Measurements from ENCODE around the gene KRTAP10-4.
"Not testable (repeated sequence)": the region's sequence is repeated elsewhere in the genome, so short reads cannot be mapped to it uniquely, and the experiment has no call there.

KRTAP10-4 gene

DNA sequence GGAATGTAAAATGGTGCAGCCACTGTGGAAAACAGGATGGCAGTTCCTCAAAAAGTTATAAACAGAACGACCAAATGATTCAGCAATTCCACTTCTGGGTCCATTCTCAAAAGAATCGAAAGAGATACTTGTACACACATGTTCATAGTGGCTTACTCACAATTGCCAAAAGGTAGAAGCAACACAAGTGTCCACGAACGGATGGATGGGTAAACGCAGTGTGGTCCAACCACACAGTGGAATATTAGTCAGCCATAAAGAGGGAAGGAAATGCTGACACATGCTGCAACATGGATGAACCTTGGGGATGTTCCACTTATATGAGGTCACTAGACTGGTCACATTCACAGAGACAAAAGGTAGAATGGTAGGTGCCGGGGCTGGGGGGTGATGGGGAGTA is 38.8 kb upstream of the KRTAP10-4 start:
- no peak for DNase-seq

DNA sequence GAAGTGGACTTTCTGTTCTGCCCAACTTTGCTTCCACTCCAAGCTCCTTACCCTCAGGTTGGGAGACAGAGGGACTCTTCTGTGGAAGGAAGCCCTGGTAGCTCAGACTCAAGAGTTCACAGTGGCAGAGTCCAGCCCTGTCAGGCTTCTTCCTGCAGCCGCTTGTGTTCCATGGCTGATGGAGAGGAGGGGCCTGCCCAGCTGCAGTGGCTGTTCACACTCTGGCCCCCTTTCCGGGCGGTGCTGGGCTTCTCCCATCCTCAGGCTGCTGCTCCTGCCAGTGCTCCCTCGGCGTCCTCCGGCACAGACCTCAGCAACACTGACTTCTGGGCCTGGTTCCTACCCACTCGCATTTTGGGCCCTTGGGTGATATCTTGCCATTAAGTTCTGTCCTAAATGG is 37.6 kb upstream of the KRTAP10-4 start:
- no peak for DNase-seq

GRCh38 chr21:44537930-44538911 is 35.3 kb upstream of the KRTAP10-4 start:
- no peak for DNase-seq

DNA sequence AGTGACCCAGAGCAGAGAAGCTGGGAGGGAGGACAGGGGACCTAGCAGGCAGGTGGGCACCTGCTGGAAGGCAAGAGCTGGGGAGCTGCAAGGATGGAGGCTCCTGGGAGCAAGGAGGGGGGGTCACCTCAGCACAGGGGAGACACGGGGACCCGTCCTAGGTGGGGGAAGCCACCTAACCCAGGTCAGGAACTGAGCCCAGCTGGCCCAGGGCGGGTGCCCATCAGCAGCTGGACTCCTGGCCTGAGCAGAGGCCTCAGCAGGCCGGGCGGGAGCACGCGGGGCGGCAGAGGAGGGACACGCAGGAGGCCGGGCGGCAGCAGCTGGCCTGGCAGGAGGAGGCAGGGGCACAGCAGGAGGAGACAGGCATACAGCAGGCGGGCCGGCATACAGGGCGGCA is 34.5 kb upstream of the KRTAP10-4 start:
- no peak for DNase-seq

GRCh38 chr21:44539991-44540666 is 33.4 kb upstream of the KRTAP10-4 start, which contains the start of gene KRTAP10-1:
Gene KRTAP10-1 (minus strand): TSS chr21:44540195. CDS start chr21:44540150, 45 bp downstream.
- no peak for DNase-seq

DNA sequence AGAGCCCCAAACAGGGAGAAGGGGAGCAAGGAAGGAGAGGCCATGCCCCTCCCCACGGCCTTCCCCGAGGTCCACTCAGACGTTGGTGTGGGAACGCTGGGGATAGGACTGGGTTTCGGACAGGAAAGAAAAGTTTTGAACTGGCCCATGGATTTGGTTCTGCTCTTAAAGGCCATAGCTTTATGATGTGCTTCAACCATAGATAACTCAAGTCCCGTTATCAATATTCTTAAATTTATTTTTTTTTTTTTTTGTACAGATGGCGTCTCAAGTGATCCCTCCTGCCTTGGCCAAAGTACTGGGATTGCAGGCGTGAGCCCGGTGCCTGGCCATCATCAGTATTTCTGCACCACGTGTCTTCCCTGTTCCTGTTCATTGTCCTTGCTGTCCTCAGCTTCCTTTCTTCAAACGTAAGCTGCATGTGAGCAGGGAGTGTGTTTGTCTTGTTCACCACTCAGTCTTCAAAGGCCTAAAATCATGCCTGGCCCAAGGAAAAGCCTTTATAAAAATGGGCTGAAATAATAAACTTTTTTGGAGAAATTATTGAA is 32.7 kb upstream of the KRTAP10-4 start:
- DNase-seq: no peak

GRCh38 chr21:44542716-44543115 is 30.8 kb upstream of the KRTAP10-4 start:
- no peak for DNase-seq

GRCh38 chr21:44544566-44544965 is 29.0 kb upstream of the KRTAP10-4 start:
- no peak for DNase-seq

- no peak for DNase-seq
Measured at GRCh38 chr21:44547656-44548331, 25.7 kb upstream of the KRTAP10-4 start.

DNA sequence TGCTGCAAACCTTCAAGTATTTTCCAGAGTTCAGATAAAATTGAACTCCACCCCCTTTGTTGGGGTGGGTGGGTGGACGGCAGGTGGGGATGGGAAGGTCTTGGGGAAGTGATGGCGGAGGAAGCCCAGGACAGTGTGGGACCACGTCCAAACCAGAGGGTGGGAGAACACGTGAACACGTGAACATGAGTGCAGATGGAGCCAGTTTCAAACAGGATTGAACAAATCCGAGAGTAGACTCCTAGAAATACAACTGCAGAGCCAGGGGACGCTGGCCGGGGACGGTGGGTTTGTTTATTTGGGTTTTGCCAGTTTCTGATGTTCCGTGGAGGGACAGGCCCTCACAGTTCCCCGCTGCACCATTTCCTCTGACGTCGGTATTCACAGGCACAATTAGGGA is 25.1 kb upstream of the KRTAP10-4 start:
- no peak for DNase-seq

DNA sequence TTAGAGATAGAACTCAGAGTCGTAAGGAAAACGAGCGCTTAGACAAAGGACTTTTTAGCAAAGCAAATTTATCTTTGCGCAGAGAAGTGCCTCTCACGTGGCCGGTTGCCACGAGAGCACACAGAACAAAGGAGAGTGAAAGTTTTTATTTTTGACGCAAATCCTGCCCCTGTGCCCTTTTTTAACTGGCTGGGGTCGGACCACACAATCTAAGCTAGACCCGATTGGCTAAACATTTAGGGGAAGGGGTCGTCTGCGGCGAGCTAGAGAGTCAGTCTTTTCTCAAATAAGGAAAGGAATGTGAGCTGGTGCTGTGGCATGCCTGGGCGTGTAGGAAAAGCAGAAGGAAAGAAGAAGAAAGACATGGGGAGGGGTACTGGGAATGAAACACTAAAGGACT is 24.6 kb upstream of the KRTAP10-4 start:
- DNase-seq: no peak

- no peak for DNase-seq
Measured at GRCh38 chr21:44549525-44550211, 23.9 kb upstream of the KRTAP10-4 start.

GRCh38 chr21:44550285-44550684 is 23.2 kb upstream of the KRTAP10-4 start:
- DNase-seq: not testable (repeated sequence)

- DNase-seq: no peak
Measured at GRCh38 chr21:44550807-44551206, 22.7 kb upstream of the KRTAP10-4 start.

DNA sequence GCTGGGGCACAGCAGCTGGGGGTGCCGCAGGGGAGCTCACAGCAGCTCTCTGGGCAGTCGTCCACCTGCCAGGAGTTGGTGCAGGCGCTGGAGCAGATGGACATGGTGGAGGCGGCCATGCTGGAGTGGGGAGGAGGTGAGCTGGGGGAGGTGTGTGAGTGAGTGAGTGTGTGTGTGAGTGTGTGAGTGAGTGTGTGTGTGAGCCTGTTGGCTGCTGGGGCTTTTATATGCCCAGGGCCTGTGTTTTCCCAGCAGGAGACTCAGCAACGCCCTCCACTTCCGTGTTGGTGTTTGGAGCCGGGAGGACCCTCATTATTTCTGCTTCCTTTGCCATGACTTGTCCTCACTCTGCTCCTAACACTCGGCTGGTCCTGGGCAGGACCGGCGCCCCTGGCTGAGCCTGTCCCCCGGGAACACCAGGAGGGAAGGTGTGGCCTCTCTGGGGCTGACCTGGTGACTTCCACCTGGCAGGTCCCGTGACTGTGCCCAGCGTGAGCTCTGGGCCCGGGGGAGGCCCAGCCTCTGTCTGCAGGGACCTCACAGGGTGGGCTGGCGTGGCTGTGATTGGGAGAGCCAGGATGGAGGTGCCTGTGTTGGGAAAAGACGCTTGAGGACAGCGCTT is 22.1 kb upstream of the KRTAP10-4 start, which contains the start of gene KRTAP10-2:
Gene KRTAP10-2 (minus strand): TSS at position 166 of the 622 bp plus-strand sequence. CDS start 47 bp downstream, at position 119.
- DNase-seq: peak; percentile 47

- no peak for DNase-seq
Measured at GRCh38 chr21:44552136-44552535, 21.4 kb upstream of the KRTAP10-4 start.

- no peak for DNase-seq
Measured at GRCh38 chr21:44552681-44553080, 20.8 kb upstream of the KRTAP10-4 start.

DNA sequence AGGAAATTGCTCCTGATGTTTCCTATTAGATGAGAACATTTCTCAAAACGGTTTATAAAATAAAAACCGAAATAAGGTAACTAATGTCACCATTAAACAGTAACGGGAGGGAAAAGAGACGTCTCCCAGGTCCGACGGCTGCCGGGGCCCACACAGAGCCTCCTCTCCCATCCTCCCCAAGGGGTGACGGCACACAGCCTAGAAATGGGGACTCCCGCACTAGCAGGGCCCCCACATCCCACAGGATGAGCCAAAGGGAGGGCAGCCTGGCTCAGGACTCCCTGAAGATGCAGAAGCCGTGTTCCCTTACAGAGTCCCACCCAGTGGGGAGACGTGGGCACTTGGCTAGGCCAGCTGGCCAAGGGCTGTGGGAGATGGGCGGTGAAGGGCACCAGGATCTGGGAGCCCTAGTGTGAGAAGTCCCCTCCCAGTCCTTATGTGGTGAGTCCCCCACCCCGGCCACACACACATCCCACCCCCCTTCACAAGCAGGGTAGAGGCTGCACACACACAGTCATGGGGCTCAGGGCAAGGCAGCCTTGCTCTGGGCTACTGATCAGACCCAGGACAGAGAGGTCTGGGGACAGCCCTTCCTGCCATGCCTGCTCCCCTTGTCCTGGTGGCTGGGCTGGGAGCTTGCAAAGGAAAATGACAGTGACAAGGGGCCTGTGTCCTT is 18.2 kb upstream of the KRTAP10-4 start:
- no peak for DNase-seq

DNA sequence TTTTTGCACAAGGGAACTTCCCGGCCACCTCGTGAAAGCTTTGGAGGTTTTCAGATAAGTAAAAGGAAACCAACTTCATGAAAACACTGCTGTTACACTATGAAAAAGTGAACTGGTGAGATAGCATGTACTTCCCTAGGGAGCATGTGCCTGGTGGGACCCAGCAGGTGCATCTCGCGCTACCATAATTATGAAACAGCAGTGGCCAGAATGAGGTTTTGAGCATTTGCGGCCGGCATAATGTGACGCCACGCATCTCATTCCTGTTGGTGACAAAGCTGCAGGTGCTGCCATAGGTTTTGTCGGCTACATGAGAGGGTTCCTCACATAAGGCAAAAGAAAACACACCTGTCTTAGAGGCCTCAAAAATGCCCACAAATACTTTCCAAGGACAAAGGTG is 16.6 kb upstream of the KRTAP10-4 start:
- DNase-seq: no peak

DNA sequence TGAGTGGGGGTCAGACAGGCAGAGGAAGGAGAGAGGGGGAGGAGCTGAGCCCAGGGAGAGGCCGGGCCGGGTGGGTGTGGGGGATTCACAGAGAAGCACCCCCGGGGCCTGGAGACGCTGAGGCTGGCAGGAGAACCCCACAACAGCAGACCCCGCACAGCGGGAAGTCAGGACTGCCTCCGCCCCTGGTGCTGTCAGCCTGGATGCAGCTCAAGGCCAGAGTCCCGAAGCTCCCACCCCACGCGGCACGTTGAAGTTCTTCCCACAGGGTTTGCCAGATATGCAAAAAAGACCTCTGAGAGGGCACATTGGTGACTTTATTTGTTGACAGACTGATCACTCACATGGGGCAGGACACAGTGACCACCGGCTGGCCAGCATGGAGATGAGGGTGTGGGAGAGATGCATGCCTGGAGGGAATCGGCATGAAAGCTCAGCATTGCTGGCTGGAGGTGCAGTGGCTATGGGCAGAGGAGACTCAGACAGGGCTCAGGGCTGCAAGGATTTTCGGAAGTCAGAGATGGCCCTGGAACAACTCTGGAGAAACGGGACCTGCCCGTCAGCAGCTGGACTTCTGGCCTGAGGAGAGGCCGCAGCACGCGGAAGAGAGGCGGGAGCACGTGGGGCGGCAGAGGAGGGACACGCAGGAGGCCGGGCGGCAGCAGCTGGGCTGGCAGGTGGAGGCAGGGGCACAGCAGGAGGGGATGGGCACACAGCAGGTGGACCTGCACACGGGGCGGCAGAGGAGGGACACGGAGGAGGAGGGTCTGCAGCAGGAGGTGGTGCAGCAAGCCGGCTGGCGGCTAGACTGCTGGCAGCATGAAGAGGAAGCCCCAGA is 15.8 kb upstream of the KRTAP10-4 start:
- no peak for DNase-seq
